Measurements from ENCODE around the gene EIF3CL.
"Not testable (repeated sequence)": the region's sequence is repeated elsewhere in the genome, so short reads cannot be mapped to it uniquely, and the experiment has no call there.

GRCh38 chr16:28362600-28362999 lies 41.0 kb downstream of the EIF3CL start:
- TF ChIP-seq POLR2A, CTCF (IDR thresholded peaks at IDR 0.05): not testable (repeated sequence)
